ENCODE results near the gene KHDC1.
"Not testable (repeated sequence)": the region's sequence is repeated elsewhere in the genome, so short reads cannot be mapped to it uniquely, and the experiment has no call there.

DNA sequence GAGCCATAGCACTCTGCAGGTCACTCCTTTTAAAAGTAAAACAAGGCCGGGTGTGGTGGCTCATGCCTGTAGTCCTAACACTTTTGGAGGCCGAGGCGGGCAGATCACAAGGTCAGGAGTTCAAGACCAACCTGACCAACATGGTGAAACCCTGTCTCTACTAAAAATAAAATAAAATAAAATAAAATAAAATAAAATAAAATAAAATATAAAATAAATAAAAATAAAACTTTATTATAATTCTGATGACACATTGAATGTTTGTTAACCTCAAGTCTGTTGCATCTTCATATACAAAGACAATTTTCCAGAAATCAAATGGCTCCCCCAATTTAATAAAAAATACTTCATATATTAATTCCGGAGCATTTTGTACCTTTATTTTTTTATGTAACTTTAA is 69.7 kb downstream of the KHDC1 start:
- TF ChIP-seq ZBTB48 (tag by site-specific recombination; IDR thresholded peaks at IDR 0.05); ZNF23 (tag by site-specific recombination; IDR thresholded peaks at IDR 0.05; ENCODE audit: borderline replicate concordance); ZNF76 (tag by site-specific recombination; IDR thresholded peaks at IDR 0.05; ENCODE audit: borderline replicate concordance, low read depth); ZNF837 (tag by site-specific recombination; IDR thresholded peaks at IDR 0.05); ZNF670 (tag by site-specific recombination; IDR thresholded peaks at IDR 0.05; ENCODE audit: low read depth); PRDM1 (tag by site-specific recombination; IDR thresholded peaks at IDR 0.05); YY1 (tag by site-specific recombination; IDR thresholded peaks at IDR 0.05); ZNF510 (tag by site-specific recombination; IDR thresholded peaks at IDR 0.05; ENCODE audit: insufficient replicate concordance); ZNF423 (tag by site-specific recombination; IDR thresholded peaks at IDR 0.05); ZSCAN4 (tag by site-specific recombination; IDR thresholded peaks at IDR 0.05); KLF10 (tag by site-specific recombination; IDR thresholded peaks at IDR 0.05): not testable (repeated sequence)
- TF ChIP-seq, protein P1, sequence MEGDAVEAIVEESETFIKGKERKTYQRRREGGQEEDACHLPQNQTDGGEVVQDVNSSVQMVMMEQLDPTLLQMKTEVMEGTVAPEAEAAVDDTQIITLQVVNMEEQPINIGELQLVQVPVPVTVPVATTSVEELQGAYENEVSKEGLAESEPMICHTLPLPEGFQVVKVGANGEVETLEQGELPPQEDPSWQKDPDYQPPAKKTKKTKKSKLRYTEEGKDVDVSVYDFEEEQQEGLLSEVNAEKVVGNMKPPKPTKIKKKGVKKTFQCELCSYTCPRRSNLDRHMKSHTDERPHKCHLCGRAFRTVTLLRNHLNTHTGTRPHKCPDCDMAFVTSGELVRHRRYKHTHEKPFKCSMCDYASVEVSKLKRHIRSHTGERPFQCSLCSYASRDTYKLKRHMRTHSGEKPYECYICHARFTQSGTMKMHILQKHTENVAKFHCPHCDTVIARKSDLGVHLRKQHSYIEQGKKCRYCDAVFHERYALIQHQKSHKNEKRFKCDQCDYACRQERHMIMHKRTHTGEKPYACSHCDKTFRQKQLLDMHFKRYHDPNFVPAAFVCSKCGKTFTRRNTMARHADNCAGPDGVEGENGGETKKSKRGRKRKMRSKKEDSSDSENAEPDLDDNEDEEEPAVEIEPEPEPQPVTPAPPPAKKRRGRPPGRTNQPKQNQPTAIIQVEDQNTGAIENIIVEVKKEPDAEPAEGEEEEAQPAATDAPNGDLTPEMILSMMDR (tag by site-specific recombination; IDR thresholded peaks at IDR 0.05): not testable (repeated sequence)
- TF ChIP-seq, protein P2, sequence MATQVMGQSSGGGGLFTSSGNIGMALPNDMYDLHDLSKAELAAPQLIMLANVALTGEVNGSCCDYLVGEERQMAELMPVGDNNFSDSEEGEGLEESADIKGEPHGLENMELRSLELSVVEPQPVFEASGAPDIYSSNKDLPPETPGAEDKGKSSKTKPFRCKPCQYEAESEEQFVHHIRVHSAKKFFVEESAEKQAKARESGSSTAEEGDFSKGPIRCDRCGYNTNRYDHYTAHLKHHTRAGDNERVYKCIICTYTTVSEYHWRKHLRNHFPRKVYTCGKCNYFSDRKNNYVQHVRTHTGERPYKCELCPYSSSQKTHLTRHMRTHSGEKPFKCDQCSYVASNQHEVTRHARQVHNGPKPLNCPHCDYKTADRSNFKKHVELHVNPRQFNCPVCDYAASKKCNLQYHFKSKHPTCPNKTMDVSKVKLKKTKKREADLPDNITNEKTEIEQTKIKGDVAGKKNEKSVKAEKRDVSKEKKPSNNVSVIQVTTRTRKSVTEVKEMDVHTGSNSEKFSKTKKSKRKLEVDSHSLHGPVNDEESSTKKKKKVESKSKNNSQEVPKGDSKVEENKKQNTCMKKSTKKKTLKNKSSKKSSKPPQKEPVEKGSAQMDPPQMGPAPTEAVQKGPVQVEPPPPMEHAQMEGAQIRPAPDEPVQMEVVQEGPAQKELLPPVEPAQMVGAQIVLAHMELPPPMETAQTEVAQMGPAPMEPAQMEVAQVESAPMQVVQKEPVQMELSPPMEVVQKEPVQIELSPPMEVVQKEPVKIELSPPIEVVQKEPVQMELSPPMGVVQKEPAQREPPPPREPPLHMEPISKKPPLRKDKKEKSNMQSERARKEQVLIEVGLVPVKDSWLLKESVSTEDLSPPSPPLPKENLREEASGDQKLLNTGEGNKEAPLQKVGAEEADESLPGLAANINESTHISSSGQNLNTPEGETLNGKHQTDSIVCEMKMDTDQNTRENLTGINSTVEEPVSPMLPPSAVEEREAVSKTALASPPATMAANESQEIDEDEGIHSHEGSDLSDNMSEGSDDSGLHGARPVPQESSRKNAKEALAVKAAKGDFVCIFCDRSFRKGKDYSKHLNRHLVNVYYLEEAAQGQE (tag by site-specific recombination; IDR thresholded peaks at IDR 0.05): not testable (repeated sequence)

All from HEK293 (cell line).